Measurements from ENCODE around the gene NR2F1.

DNA sequence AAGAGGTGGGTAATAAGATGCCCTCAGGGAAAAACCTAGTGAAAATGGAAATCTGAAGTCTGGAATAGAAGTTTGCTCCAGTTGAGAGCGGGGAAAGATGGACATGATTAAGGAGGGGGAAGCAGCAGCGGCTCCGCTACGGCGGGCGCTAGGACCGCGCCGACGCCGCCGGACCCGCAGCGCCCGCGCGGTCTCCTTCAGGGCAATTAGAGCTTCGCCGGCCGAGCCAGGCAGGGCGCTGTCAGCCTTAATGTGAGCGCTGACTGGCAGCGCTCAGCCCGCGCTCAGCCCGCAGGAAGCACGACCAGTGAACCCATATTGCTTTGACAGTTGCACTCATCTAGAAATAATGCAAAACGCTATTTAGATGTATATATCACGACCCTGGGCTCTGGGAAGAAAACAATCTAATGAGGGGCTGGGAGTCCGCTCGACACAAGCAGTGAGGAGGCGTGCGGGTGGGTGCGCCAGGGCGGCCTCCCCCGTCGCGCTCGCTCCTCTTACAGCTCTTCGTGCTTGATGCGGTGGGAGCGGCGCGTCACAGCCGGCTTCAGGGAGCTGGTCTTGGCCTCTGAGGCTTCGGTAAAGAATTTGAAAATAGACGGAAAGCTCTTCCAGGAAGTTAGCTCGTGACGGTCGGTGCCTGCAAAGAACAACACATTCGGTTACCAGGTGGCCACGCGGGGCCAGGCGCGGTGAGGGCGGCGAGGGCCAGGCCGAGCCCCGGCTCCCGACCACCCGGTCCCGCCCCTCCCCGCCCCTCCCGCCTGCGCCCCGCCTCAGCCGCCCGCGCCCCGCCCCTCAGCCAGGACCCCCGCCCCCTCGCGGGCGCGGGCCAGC, 37.7 kb downstream of the NR2F1 start:
- TF ChIP-seq YY1 (IDR thresholded peaks at IDR 0.05; ENCODE audit: insufficient read depth, insufficient read length): no peak
- no peak for TF ChIP-seq ZNF274 (IDR thresholded peaks at IDR 0.05; ENCODE audit: low read depth, low read length)
